ENCODE data around the gene IRAG1.

GRCh38 chr11:10653946-10654810 is 39.4 kb downstream of the IRAG1 start:
- TF ChIP-seq POLR2A (IDR thresholded peaks at IDR 0.05) (peak in 1 of 2 donors; percentile 8), CTCF (IDR thresholded peaks at IDR 0.05) (peak; percentile 17 to 89 (median 72))
